Activated effector memory CD4-positive, alpha-beta T cell treated with Interleukin-2 at 50 U/mL for 16 hours (primary cell): ENCODE measurements around the gene PI16.

Experiments
- DNase-seq: peaks from one replicate; pipeline ENCODE4 v3.0.0-alpha.2; 2020

Gene PI16

GRCh38 chr6:37005061-37005810, 50.7 kb downstream of the PI16 start, which contains the start of gene FGD2:
Gene FGD2, plus strand, starts transcription at chr6:37005655. Its CDS starts 163 bp downstream, at chr6:37005818.
- DNase-seq, result no peak

GRCh38 chr6:37005827-37006567, 51.5 kb downstream of the PI16 start:
- no peak for DNase-seq

GRCh38 chr6:37006793-37007339, 52.3 kb downstream of the PI16 start:
- DNase-seq, result no peak

- DNase-seq, result no peak
These were observed 53.0 kb downstream of the PI16 start for GRCh38 chr6:37007340-37008043.

- no peak for DNase-seq
These were observed 54.2 kb downstream of the PI16 start for GRCh38 chr6:37008484-37009465.

GRCh38 chr6:37010402-37010892, 55.9 kb downstream of the PI16 start:
- no peak for DNase-seq

GRCh38 chr6:37011656-37012378, 57.3 kb downstream of the PI16 start:
- DNase-seq, result no peak

GRCh38 chr6:37013516-37014491, 59.3 kb downstream of the PI16 start:
- no peak for DNase-seq
